Lung (tissue), 12 donors: ENCODE measurements around the gene CCDC92. TPM values are rescaled to one million over a fixed set of nuclear protein-coding genes. Genes with fewer than 3 reads are reported as not detected.

Source experiments
- ATAC-seq: fragments of 200-7000 bp; cut with Tn5 transposase; one replicate; pipeline ENCODE4 v1.9.1; 2020; ENCODE audit warnings: moderate number of reproducible peaks; ENCODE audit not compliant: insufficient read depth, low FRiP score
- DNase-seq, 3 donors: peaks; one replicate each; pipeline ENCODE4 v3.0.0-alpha.2; 2013 to 2017
- H3K27ac ChIP-seq, 2 donors: one replicate each; pipeline ENCODE4 v1.5.1; 2013; ENCODE audit warnings: mild to moderate bottlenecking in 2 of 2, moderate library complexity in 2 of 2, control low read depth in 1 of 2, inconsistent platforms in 1 of 2, low read depth in 1 of 2, low read length in 1 of 2
- H3K27me3 ChIP-seq, 3 donors: one replicate each; pipeline ENCODE4 v1.5.1; 2013; ENCODE audit warnings: low read length in 2 of 3; ENCODE audit not compliant: control insufficient read depth in 3 of 3, insufficient read depth in 3 of 3
- H3K36me3 ChIP-seq, 4 donors: one replicate each; pipeline ENCODE4 v1.5.1; 2013; ENCODE audit warnings: low read length in 4 of 4, mild to moderate bottlenecking in 1 of 4, moderate library complexity in 1 of 4; ENCODE audit not compliant: control insufficient read depth in 4 of 4, insufficient read depth in 4 of 4
- H3K4me1 ChIP-seq, 5 donors: one replicate each; pipeline ENCODE4 v1.5.1; 2013; ENCODE audit warnings: low read length in 5 of 5, mild to moderate bottlenecking in 2 of 5, moderate library complexity in 1 of 5; ENCODE audit not compliant: control insufficient read depth in 5 of 5, insufficient read depth in 5 of 5
- H3K4me3 ChIP-seq: one replicate; pipeline ENCODE4 v1.5.1; 2013; ENCODE audit warnings: mild to moderate bottlenecking, control low read depth, moderate library complexity
- H3K9ac ChIP-seq, 2 donors: one replicate each; pipeline ENCODE4 v1.5.1; 2013; ENCODE audit warnings: low read length in 2 of 2, control low read depth in 1 of 2; ENCODE audit not compliant: insufficient read depth in 1 of 2
- H3K9me3 ChIP-seq, 4 donors: one replicate each; pipeline ENCODE4 v1.5.1; 2013; ENCODE audit warnings: low read length in 3 of 4, mild to moderate bottlenecking in 1 of 4, moderate library complexity in 1 of 4; ENCODE audit not compliant: control insufficient read depth in 4 of 4, insufficient read depth in 3 of 4
- CTCF ChIP-seq: IDR thresholded peaks from 2 replicates; pipeline ENCODE4 v1.5.1; 2012; ENCODE audit warnings: mild to moderate bottlenecking; ENCODE audit errors: control extremely low read depth, extremely low read depth
- WGBS, 2 donors: extraction: QIAGEN DNeasy Blood & Tissue Kit; methylation state at CpG; one replicate each; pipeline ENCODE4 v1.1.7; 2013; 5-methylcytosine and 5-hydroxymethylcytosine counted together
- polyA plus RNA-seq, 2 donors: library from polyadenylated mRNA; stranded (reverse); fragments of 200-250 nt; gene quantifications; one replicate each; pipeline ENCODE4 v1.2.1, GENCODE V29; 2013
- total RNA-seq, 2 donors: library from RNA; depleted of rRNA in 1 of 2; stranded (reverse); fragments of >200 nt in 1 of 2; gene quantifications; one replicate each; pipeline ENCODE4 v1.2.1, GENCODE V29; 2014 to 2021
- donor health status: control.
- donor health status: control.
- donor health status: Bipolar disorder and iron deficiency.
- donor health status: healthy.
- donor health status: DM: yes; HTN: yes; CAD: no.

The CCDC92 gene
- total and polyA plus RNA-seq, 4 donors, result 17.7 to 55.5 (median 34.8) TPM

- DNase-seq (no peak), ATAC-seq (no peak)
- no peak overlapping the region for H3K27ac ChIP-seq
- H3K9me3 ChIP-seq, result no peaks in the 10 kb centered on the region
- no peaks in the 10 kb centered on the region for H3K36me3 ChIP-seq
- no peak for TF ChIP-seq CTCF
- peaks cover 0 to 4% (median 0%) of the 10 kb centered on the region in 5 donors for H3K4me1 ChIP-seq
- H3K27me3 ChIP-seq, result no peaks in the 10 kb centered on the region
- no peak overlapping the region for H3K4me3 ChIP-seq
- 83 to 92% methylated on average over 3 of the region's 3 CpGs for WGBS, 2 donors
- H3K9ac ChIP-seq, result no peak overlapping the region
These were observed 52.7 kb downstream of the CCDC92 start for GRCh38 chr12:123919980-123920360.

GRCh38 chr12:123917337-123917850, 55.2 kb downstream of the CCDC92 start:
- peaks cover 0 to 4% (median 0%) of the 10 kb centered on the region in 5 donors for H3K4me1 ChIP-seq
- no peak overlapping the region for H3K9ac ChIP-seq
- no peaks in the 10 kb centered on the region for H3K36me3 ChIP-seq
- H3K9me3 ChIP-seq, result no peaks in the 10 kb centered on the region
- no peak for ATAC-seq
- no peaks in the 10 kb centered on the region for H3K27me3 ChIP-seq
- TF ChIP-seq CTCF, result no peak
- no peak overlapping the region for H3K27ac ChIP-seq
- 92 to 96% methylated on average over 19 of the region's 19 CpGs for WGBS, 2 donors
- H3K4me3 ChIP-seq, result no peak overlapping the region
- no peak for DNase-seq

- Histone ChIP-seq H3K36me3 (no peaks in the 10 kb centered on the region), H3K27ac (no peak overlapping the region), H3K27me3 (no peaks in the 10 kb centered on the region), H3K4me1 (peaks cover 0 to 4% (median 0%) of the 10 kb centered on the region in 5 donors), H3K9ac (no peak overlapping the region), H3K9me3 (no peaks in the 10 kb centered on the region), H3K4me3 (no peak overlapping the region)
- DNase-seq (no peak), ATAC-seq (no peak)
- 72 to 85% methylated on average over 5 of the region's 5 CpGs for WGBS, 2 donors
- no peak for TF ChIP-seq CTCF
These were observed 55.9 kb downstream of the CCDC92 start for GRCh38 chr12:123916729-123917128.
